Renal cortex interstitium (tissue), 11 donors: ENCODE measurements around the gene TBCCD1. TPM values are rescaled to one million over a fixed set of nuclear protein-coding genes. Genes with fewer than 3 reads are reported as not detected.
A peak's percentile ranks its signal among the peaks of the same experiment; 100 is the strongest.
"Not testable (repeated sequence)": the region's sequence is repeated elsewhere in the genome, so short reads cannot be mapped to it uniquely, and the experiment has no call there.

Experiments
- DNase-seq, 11 donors: peaks; one replicate each; pipeline ENCODE4 v3.0.0-alpha.2; 2013; ENCODE audit warnings: low read depth in 9 of 11, low spot score in 4 of 11; ENCODE audit errors: extremely low read depth in 1 of 11
- polyA plus RNA-seq, 3 donors: library from polyadenylated mRNA; unstranded; fragments of 120-200 nt; gene quantifications; one replicate each; pipeline ENCODE4 v1.2.1, GENCODE V29; 2013; ENCODE audit not compliant: insufficient read length in 3 of 3

TBCCD1 gene
- polyA plus RNA-seq, 3 donors, result 18.9 to 23.5 (median 21.1) TPM

DNA sequence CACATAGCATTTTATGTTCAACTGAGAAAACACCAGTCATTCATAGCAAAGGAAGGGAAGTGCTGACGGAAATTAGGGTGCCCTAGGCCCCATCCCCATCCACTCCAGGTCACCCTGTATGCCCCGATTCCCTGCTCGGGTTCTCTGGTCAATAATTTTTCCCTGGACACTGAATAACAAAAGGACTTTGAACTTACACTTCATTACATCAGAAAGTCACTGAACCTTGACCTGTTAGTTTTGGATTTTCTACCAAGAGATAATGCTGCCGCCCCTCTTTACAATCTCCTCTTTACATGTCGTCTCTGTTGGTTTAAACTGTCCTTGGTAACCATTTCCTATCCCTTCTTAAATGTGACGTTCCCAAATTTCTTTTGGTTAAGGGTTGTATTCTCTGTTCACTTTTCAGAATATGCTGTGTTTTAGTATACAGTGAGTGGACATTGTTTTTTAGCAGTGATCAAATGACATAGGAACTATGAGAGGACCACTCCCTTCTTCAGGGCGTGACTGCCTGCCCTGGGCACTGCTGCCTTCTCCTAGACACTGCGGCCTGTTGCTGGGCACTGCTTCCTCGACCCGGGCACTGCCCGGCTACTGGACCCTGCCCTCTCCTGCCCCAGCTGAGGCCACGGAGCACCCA lies 32.1 kb upstream of the TBCCD1 start:
- no peak for DNase-seq

DNA sequence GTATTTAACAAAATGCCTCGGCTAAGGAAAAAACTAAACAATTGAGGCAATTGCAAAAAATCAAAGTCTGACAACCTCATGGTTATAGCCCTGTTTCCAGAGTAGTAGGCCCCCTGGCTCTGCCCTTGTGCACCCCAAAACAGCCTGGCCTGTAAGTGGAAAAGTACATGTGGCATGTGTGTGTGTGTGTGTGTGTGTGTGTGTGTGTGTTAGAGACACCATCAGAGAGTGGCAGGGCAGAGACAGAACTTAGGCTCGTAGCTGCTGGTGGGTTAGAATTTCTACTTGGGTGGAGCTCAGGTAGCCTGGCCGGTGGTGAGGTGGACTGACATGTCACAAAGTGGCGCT lies 31.6 kb upstream of the TBCCD1 start:
- DNase-seq, result no peak

DNA sequence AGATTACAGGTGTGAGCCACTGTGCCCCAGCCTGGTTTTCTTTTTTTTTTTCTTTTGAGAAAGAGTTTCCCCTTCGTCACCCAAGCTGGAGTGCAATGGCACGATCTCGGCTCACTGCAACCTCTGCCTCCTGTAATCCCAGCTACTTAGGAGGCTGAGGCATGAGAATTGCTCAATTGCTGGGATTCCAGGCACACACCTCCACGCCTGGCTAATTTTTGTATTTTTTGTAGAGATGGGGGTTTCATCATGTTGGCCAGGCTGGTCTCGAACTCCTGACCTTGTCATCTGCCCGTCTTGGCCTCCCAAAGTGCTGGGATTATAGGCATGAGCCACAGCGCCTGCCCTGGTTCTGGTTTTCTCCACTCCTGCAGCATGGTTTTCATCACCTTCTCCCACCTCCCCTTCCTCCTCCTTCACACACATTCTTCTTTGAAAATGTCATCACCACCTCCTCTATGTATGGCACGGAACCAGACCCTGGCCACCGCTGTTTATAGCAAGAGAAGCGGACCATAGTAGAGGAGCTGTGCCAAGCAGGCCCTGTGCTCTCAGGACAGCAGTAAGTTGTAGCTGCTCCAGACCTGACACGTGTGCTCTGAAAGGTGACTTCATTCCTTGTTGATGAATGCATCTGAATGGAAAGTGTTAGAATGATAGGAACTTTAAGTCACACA lies 31.1 kb upstream of the TBCCD1 start:
- no peak for DNase-seq

DNA sequence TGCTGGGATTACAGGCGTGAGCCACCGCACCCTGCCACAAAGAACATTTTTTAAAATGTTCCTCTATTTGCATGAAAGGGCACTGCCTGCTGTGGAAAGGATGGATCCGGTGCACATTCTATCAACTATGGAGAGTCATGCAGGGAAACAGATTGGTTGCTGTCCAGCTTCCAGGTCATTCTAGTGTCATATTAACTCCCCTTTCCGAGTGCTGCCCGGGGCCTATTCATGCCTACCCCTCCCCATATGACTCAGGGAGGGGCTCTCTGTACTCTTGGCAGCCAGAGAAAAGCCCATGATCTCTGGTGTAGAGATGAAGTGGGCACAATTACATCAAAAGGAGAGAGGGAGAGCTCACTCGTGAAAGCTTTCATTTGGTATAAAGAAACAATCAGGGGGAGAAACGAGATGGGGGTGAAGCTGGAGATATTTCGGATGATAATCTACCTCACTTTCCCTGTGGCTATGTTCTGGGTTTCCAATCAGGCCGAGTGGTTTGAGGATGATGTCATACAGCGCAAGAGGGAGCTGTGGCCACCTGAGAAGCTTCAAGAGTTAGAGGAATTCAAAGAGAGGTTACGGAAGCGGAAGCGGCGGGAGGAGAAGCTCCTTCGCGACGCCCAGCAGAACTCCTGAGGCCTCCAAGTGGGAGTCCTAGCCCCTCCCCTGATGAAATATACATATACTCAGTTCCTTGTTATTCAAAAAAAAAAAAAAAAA lies 29.6 kb upstream of the TBCCD1 start:
- peak in 4 of 11 donors; percentile 6 to 32 (median 22) for DNase-seq

DNA sequence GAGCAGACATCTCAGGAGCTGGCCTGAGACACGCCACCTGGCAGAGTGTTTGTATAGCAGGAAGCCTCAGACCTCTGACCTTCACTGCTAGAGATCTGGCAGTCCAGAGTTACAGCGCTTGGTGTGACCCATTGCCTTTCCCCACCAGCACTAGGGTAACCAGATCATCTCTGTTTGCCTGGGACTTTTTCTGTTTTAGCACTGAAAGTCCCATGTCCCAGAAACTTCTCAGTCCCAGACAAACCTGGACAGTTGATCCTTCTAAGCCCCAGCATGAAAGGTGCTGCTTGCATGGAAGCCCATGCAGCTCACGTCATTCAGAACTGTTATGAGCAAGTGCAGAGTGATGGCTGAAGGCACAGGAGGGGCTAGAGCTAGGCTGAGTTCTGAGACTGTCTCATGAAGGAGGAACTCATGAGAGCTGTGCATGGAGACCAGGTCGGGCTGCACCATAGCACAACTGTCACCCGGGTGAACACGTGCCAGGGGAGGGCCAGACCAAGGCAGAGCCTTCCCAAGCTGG lies 27.5 kb upstream of the TBCCD1 start:
- DNase-seq, result no peak

DNA sequence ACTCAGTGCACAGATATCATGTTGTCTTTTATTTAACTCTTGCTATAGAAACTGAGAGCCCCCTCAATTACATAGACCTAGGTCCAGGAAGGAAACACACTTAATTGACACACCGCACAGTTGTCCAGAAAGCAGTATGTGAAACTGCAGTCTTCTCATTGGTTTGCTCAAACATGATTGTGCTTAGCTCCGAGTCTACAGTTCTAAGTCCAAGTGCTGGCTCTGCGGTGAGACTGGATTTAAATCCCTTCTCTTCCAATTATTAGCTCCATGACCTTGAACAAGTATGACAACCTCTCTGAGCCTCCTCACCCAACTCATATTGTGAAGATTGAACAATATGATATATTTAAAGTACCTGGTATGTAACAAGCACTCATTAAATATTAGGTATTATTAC lies 26.7 kb upstream of the TBCCD1 start:
- DNase-seq, result no peak

DNA sequence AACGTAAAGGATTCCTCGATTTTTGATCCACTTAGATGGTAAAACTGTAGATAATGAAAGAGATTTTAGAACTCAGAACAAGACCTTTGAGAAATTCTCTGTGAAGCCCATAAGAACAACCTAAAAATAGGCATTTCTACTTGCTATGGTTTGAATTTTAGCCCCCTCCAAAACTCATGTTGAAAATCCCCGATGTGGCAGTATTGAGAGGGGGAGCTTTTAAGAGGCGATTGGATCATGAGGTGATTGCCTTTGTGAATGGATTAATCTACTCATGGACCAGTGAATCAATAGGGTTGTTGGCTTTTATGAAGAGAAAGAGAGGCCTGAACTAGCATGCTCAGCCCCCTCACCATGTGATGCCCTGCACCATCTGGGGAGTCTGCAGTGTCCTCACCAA lies 25.5 kb upstream of the TBCCD1 start:
- no peak for DNase-seq

DNA sequence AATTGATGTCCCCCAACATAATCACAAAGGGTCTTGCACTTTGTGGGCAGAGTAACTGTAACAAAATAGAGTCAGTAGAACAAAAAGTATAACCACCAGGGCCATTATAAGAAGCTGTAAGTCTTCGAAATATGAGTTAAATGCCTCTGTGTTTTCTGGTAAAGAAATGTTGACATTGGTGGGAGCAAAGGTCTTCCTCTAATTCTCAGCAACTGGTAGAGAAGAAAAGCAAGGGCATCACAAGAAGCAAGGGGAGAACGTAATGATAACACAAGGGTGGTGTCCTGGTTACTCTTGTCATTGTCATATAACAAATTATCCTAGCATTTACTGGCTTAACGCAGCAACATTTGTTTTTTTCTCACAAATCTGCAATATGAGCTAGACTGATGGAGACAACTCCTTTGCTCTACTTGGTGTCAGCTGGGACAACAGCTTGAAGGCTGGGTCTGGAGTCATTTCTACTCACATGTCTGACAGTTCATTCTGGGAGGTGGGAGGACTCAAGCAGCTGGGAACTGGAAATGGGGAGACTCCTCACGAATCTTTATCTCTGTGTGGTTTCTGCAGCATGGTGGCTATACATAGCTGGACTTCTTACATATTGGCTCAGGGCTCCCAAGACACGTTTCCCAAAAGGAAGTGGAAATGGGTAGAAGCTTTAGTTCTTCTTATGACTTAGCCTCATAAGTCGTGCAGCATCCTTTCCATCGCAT lies 23.6 kb upstream of the TBCCD1 start:
- no peak for DNase-seq

DNA sequence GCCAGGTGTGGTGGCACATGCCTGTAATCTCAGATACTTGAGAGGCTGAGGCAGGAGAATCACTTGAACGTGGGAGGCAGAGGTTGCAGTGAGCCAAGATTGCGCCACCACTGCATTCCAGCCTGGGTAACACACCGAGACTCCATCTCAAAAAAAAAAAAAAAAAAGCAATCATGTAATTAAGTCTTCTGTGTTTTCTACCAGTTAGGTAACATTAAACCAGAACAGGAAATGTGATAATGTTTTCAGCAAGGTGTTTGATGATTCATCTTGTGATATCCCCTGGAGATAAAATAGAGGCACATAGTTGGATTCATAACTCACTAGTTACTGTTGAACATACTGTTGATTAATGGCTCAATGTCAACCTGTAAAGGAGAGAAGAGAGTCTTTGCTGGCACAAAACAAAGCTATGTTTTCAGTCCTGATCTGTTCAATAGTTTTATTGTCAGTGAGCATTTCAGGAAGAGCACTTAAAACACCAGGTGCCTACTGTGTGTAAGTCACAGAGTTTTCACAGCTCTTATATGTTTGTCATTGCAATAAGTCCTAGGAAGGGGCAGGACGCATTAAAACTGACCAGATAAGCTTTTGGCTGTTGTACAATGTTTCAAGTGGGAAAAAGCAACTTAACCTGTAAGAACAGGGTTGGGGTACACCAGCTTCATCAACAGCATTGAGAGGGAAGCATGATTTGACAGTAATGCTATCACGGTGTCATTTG lies 22.9 kb upstream of the TBCCD1 start:
- no peak for DNase-seq

DNA sequence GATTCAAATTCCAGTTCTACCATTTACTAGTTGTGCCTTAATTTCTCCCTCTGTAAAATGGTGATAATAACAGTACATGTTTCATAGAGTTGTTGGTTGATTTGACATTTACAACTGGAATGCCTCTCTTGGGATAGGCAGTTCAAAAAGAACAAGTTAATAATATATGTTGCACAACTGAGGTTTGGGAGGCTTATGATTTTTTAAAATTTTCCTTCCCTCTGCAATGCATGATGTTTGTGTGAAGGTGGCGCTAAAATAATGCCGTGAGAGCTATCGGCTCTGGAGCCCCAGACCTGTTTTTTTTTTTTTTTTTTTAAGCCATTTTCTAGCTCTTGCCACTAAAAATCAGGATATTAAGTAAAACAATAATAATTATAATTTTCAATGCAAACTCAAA lies 22.0 kb upstream of the TBCCD1 start:
- DNase-seq, result no peak

DNA sequence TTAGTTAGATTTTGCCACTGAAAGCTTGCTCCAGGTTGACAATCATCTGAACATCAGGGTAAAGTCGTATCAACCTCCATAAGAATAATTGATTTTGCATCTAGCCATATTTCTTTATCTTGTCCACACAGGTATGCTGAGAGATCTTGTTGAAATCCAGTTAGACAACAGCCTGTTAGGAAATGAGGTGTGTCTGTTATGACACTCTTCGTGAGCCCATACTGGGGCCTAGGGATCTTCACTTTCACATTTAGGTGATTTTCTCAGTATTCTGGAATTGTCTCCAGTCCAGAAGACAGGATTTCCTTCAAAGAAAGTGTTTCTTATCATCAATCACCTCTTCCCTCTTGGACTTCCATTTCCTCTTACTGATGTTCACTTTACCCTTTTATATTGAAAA lies 21.5 kb upstream of the TBCCD1 start:
- no peak for DNase-seq

DNA sequence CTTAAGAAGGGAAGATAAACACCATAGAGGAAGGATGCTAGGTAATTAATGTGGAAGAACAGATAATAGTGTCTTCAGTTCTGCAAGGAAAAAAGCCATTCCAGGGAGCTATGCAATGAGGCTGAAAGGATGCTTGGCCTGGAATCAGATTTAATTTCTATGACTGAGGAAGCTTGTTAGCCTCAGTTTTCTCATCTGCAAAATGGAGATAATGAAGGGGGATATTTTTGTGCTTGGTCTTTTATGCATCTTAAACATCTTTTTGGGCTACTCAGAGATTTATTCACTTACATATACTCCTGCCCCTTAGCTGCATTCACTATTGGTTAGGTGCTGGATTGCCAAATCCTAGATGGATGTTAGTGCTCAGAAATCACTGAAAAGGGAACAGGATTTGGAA lies 20.0 kb upstream of the TBCCD1 start:
- DNase-seq, result no peak

DNA sequence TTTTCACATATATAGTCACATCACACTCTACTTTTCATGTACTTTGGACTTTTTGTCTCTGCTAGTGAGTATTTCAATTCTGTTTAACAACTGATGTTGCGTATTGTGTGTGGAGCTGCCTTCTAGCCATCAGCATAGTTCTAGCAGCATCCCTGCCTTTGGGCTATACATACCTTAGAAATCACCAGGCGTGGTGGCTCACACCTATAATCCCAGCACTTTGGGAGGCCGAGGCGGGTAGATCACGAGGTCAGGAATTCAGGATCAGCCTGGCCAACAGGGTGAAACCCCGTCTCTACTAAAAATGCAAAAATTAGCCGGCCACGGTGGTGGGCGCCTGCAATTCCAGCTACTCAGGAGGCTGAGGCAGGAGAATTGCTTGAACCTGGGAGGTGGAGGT lies 19.1 kb upstream of the TBCCD1 start:
- not testable (repeated sequence) for DNase-seq

DNA sequence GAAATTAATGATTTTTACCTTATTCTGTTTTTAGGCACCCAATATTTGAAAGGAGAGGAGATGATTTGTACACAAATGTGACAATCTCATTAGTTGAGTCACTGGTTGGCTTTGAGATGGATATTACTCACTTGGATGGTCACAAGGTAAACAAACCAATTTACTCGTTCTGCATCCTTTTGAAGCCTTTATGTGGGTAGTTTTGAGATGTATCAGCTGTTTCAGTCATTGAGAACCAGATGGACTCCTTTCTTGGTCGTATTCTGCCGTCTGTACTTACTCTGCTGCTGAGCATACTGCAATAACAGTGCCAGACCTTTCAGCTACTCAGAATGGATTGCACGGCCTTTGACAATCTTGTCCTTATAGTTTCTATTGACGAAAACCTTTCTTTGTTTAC lies 16.7 kb upstream of the TBCCD1 start:
- DNase-seq, result no peak

DNA sequence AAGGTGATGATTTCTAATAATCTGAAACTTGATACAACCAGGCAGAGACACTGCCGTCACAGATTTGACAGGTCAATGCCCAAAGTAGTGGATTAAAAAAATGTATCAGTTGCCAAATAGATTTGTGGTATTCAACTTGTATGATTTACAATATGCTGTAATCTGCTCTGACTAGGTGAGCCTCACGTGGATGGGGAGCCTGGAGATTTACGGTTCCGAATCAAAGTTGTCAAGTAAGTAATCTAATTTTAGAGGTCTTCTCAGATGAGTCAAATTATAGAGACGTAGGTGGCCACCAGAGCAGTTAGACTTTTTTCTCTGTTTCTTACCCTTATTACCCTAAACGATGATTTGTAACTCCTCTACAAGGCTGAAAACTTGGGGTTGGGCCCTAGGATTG lies 15.4 kb upstream of the TBCCD1 start:
- no peak for DNase-seq

DNA sequence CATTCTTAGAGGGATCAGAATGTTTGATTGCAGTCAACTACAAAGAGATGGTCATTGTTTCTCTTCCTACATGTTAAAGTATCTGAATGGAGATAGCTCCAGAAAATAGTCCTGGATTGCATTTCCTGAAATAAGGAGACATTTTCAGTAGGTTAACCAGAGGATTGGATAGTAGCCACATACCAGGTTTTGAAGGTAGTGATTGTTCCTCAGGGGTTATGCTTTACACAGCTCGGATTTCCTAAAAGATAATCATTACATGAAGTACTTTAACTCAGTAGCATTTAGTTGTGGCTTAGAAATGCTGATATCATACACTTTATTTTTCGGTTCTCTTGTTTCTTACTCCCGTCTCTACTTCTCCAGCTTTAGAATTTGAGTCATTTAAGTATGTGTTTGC lies 13.6 kb upstream of the TBCCD1 start:
- no peak for DNase-seq

DNA sequence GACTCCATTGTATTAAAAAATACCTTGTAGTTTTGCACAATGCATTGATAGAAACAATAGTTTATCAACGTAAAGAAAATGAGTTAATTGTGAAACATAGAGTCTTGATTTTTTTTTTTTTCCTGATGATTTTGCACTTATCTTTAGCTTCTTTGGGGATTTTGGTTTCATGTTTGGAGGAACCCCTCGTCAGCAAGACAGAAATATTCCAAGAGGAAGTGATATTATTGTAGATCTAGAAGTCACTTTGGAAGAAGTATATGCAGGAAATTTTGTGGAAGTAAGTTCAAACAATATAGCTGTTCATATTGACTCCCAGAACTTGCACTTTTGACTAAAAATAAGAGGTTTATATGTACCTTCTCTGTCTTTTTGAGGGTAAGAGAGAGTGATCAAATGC lies 10.4 kb upstream of the TBCCD1 start:
- DNase-seq, result no peak

DNA sequence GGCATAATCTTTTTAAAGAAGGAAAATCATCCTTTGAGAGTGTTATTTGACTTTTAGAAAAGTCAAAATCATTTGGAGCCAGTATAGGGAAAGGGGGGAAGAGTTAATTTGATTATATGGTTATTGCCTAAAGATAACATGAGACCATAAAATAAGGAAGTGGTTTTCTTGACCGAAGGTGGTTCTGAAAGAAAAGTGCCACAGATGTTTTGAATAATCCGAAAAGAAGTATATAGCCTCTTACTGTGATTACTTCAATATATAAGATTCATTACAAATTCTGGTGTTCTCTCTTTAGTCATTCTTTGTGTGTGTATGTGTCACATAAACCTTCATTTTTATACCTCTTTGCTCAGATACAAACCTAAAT lies 4.5 kb upstream of the TBCCD1 start:
- DNase-seq, result no peak

DNA sequence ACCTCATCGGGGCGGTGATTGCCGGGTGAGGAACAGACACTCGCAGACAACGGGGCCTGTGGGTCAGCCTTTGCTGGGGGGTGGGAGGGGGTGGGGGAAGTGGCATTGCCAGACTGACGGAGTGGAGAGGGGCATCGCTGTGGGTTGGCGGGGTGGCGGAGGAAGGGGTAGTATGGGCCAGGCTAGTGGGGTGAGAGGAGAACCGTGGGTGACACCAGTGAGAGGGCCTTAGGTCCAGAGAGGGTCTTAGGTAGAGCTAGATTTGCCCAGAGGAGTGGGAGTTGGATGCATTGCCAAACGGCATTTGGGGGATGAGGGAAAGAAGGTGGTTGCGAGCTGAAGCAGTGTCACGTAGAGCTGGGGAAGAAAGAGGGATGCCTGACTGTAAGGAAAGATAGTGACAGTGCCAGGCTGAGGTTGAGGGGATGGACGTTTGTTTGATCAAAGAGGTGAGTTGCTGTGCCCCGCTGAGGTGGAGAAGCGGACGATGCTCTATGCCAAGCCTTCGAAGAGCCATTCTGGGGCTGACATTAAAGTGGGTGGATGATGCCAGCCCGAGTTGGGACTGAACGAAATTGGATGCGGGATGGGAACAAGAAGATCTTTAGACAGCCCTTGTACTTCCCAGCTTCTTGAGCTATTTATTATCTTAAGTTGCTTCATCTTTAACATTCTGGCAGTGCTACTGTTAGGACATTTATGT lies 4.0 kb upstream of the TBCCD1 start:
- no peak for DNase-seq
